22Rv1 (cell line): ENCODE data around the gene KRTAP9-7.

Experiments used
- ZFX ChIP-seq: fragments of 450-650 bp; IDR thresholded peaks from 2 replicates; pipeline ENCODE4 v1.6.1; 2017; ENCODE audit warnings: antibody characterized with exemption, borderline replicate concordance
- TF ChIP-seq, protein P1 (sequence below): fragments of 450-650 bp; IDR thresholded peaks from 2 replicates; pipeline ENCODE4 v1.5.1; 2017; ENCODE audit warnings: mild to moderate bottlenecking

DNA sequence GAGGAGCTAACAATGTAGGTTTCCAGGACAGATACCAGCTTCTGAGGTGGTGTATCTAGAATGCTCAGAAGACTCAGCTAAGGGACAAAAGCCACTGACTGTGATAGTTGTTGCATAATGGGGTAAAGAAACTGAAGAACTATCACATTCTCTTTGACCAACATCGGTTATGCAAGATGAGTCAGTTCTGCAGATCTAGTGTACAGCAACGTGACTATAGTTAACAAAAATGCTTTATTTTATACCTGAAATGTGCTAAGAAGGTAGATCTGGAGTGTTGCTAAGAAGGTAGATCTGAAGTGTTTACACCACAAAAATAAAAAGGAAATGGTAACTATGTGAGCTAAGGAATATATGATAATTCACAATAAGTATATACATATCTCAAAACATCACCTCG is 7.8 kb upstream of the KRTAP9-7 start:
- TF ChIP-seq, protein P1, sequence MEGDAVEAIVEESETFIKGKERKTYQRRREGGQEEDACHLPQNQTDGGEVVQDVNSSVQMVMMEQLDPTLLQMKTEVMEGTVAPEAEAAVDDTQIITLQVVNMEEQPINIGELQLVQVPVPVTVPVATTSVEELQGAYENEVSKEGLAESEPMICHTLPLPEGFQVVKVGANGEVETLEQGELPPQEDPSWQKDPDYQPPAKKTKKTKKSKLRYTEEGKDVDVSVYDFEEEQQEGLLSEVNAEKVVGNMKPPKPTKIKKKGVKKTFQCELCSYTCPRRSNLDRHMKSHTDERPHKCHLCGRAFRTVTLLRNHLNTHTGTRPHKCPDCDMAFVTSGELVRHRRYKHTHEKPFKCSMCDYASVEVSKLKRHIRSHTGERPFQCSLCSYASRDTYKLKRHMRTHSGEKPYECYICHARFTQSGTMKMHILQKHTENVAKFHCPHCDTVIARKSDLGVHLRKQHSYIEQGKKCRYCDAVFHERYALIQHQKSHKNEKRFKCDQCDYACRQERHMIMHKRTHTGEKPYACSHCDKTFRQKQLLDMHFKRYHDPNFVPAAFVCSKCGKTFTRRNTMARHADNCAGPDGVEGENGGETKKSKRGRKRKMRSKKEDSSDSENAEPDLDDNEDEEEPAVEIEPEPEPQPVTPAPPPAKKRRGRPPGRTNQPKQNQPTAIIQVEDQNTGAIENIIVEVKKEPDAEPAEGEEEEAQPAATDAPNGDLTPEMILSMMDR = no peak
- TF ChIP-seq ZFX = no peak
